Measurements from ENCODE around the gene SARM1. TPM values are rescaled to one million over a fixed set of nuclear protein-coding genes. Genes with fewer than 3 reads are reported as not detected.
"Not testable (repeated sequence)": the region's sequence is repeated elsewhere in the genome, so short reads cannot be mapped to it uniquely, and the experiment has no call there.

The SARM1 gene
- total RNA-seq, 1 donor from 2014 or later, result 19.0 TPM

- DNase-seq (ENCODE audit: low spot score in 2 of 2, unreplicated experiment in 2 of 2), result no peak
- no peak overlapping the region for H3K27ac Mint-ChIP-seq
- peaks cover 3% of the 10 kb centered on the region for H3K9me3 Mint-ChIP-seq
- H3K27me3 Mint-ChIP-seq (ENCODE audit: low read depth), result peaks cover 46% of the 10 kb centered on the region
- no peaks in the 10 kb centered on the region for H3K36me3 Mint-ChIP-seq
- no peak overlapping the region for H3K4me3 Mint-ChIP-seq
- no peaks in the 10 kb centered on the region for H3K4me1 Mint-ChIP-seq
- no peak for TF ChIP-seq CTCF (IDR thresholded peaks at IDR 0.05; ENCODE audit: unreplicated experiment)
Observed at GRCh38 chr17:28433721-28434120, 62.2 kb downstream of the SARM1 start.

- not testable (repeated sequence) for H3K36me3 Mint-ChIP-seq; H3K9me3 Mint-ChIP-seq; H3K27ac Mint-ChIP-seq; H3K4me3 Mint-ChIP-seq; DNase-seq (ENCODE audit: low spot score in 2 of 2, unreplicated experiment in 2 of 2); H3K4me1 Mint-ChIP-seq
- peaks cover 48% of the 10 kb centered on the region for H3K27me3 Mint-ChIP-seq (ENCODE audit: low read depth)
Observed at GRCh38 chr17:28434326-28434725, 62.8 kb downstream of the SARM1 start.

- no peak overlapping the region for H3K4me3 Mint-ChIP-seq
- no peak for TF ChIP-seq CTCF (IDR thresholded peaks at IDR 0.05; ENCODE audit: unreplicated experiment)
- H3K36me3 Mint-ChIP-seq, result no peaks in the 10 kb centered on the region
- H3K27me3 Mint-ChIP-seq (ENCODE audit: low read depth), result peaks cover 33% of the 10 kb centered on the region
- H3K27ac Mint-ChIP-seq, result no peak overlapping the region
- no peak for DNase-seq (ENCODE audit: low spot score in 2 of 2, unreplicated experiment in 2 of 2)
- H3K9me3 Mint-ChIP-seq, result peaks cover 9% of the 10 kb centered on the region
- no peaks in the 10 kb centered on the region for H3K4me1 Mint-ChIP-seq
Observed at GRCh38 chr17:28443901-28444638, 72.6 kb downstream of the SARM1 start.

GRCh38 chr17:28446716-28447395 lies 75.4 kb downstream of the SARM1 start:
- Mint-ChIP-seq H3K4me3 (no peak overlapping the region), H3K9me3 (peaks cover 12% of the 10 kb centered on the region), H3K36me3 (no peaks in the 10 kb centered on the region), H3K4me1 (no peaks in the 10 kb centered on the region), H3K27me3 (ENCODE audit: low read depth) (peaks cover 42% of the 10 kb centered on the region), H3K27ac (no peak overlapping the region)
- no peak for DNase-seq (ENCODE audit: low spot score in 2 of 2, unreplicated experiment in 2 of 2)
- TF ChIP-seq CTCF (IDR thresholded peaks at IDR 0.05; ENCODE audit: unreplicated experiment), result no peak

- Mint-ChIP-seq H3K4me3 (no peak overlapping the region), H3K9me3 (peaks cover 9% of the 10 kb centered on the region), H3K36me3 (no peaks in the 10 kb centered on the region), H3K4me1 (no peaks in the 10 kb centered on the region), H3K27me3 (ENCODE audit: low read depth) (peaks cover 39% of the 10 kb centered on the region), H3K27ac (no peak overlapping the region)
- TF ChIP-seq CTCF (IDR thresholded peaks at IDR 0.05; ENCODE audit: unreplicated experiment), result no peak
- no peak for DNase-seq (ENCODE audit: low spot score in 2 of 2, unreplicated experiment in 2 of 2)
Observed at GRCh38 chr17:28447396-28447760, 75.9 kb downstream of the SARM1 start.

- Mint-ChIP-seq H3K27me3 (ENCODE audit: low read depth) (peaks cover 39% of the 10 kb centered on the region), H3K9me3 (peaks cover 12% of the 10 kb centered on the region), H3K4me1 (no peaks in the 10 kb centered on the region), H3K4me3 (no peak overlapping the region), H3K27ac (no peak overlapping the region), H3K36me3 (no peaks in the 10 kb centered on the region)
- DNase-seq (ENCODE audit: low spot score in 2 of 2, unreplicated experiment in 2 of 2), result no peak
- no peak for TF ChIP-seq CTCF (IDR thresholded peaks at IDR 0.05; ENCODE audit: unreplicated experiment)
Observed at GRCh38 chr17:28449859-28450258, 78.4 kb downstream of the SARM1 start.
